Uterus (tissue), 2 donors: ENCODE data around the gene CDC25A.

Source experiments
- POLR2A ChIP-seq, 2 donors: fragments of 450-650 bp; IDR thresholded peaks; one replicate each; pipeline ENCODE4 v1.6.1; 2016; ENCODE audit warnings: antibody characterized with exemption in 2 of 2, mild to moderate bottlenecking in 1 of 2, moderate library complexity in 1 of 2
- TF ChIP-seq, protein P1 (sequence below), 4 experiments: fragments of 200-600 bp in 2 of 4; fragments of 450-650 bp in 2 of 4; sonication (generic) in 2 of 4; IDR thresholded peaks; one replicate each; pipeline ENCODE4 v1.5.1; 2016 to 2019; ENCODE audit warnings: antibody characterized with exemption in 4 of 4, mild to moderate bottlenecking in 2 of 4, moderate library complexity in 1 of 4

DNA sequence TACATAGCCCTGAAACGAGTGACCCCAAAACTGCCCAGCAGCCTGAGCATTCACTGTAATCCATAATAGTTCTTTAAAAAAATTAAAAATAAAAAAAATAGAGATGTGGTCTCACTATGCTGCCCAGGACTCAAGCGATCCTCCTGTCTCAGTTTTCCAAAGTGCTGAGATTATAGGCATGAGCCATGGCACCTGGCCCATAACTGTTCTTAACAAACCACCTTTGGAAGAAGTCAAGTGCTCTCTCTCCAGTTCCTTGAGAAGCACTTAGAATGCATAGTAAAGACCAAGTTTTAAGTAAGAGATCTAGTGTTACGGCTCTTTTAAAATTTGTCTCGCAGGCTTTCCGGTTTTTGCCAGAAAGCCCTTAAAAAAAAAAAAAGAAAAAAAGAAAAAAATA is 8.2 kb downstream of the CDC25A start:
- TF ChIP-seq POLR2A (IDR thresholded peaks at IDR 0.05), result no peak
- TF ChIP-seq, protein P1, sequence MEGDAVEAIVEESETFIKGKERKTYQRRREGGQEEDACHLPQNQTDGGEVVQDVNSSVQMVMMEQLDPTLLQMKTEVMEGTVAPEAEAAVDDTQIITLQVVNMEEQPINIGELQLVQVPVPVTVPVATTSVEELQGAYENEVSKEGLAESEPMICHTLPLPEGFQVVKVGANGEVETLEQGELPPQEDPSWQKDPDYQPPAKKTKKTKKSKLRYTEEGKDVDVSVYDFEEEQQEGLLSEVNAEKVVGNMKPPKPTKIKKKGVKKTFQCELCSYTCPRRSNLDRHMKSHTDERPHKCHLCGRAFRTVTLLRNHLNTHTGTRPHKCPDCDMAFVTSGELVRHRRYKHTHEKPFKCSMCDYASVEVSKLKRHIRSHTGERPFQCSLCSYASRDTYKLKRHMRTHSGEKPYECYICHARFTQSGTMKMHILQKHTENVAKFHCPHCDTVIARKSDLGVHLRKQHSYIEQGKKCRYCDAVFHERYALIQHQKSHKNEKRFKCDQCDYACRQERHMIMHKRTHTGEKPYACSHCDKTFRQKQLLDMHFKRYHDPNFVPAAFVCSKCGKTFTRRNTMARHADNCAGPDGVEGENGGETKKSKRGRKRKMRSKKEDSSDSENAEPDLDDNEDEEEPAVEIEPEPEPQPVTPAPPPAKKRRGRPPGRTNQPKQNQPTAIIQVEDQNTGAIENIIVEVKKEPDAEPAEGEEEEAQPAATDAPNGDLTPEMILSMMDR (IDR thresholded peaks at IDR 0.05), result no peak
